ENCODE data around the gene LDLRAD3. TPM values are rescaled to one million over a fixed set of nuclear protein-coding genes. Genes with fewer than 3 reads are reported as not detected.

Gene LDLRAD3
- total and polyA plus RNA-seq, 2 experiments from 2014 or later: 6.2 to 9.5 TPM

- H3K9me3 ChIP-seq (ENCODE audit: low read depth): peaks cover 2% of the 10 kb centered on the region
- H3K4me3 ChIP-seq: no peak overlapping the region
- no peak overlapping the region for H3K27ac ChIP-seq
- H3K27me3 ChIP-seq: no peaks in the 10 kb centered on the region
- H3K36me3 ChIP-seq: no peaks in the 10 kb centered on the region
- H3K4me1 ChIP-seq (ENCODE audit: low read depth): no peaks in the 10 kb centered on the region
- no peak for DNase-seq (ENCODE audit: low read depth in 1 of 2, low spot score in 1 of 2)
- TF ChIP-seq, protein P1, sequence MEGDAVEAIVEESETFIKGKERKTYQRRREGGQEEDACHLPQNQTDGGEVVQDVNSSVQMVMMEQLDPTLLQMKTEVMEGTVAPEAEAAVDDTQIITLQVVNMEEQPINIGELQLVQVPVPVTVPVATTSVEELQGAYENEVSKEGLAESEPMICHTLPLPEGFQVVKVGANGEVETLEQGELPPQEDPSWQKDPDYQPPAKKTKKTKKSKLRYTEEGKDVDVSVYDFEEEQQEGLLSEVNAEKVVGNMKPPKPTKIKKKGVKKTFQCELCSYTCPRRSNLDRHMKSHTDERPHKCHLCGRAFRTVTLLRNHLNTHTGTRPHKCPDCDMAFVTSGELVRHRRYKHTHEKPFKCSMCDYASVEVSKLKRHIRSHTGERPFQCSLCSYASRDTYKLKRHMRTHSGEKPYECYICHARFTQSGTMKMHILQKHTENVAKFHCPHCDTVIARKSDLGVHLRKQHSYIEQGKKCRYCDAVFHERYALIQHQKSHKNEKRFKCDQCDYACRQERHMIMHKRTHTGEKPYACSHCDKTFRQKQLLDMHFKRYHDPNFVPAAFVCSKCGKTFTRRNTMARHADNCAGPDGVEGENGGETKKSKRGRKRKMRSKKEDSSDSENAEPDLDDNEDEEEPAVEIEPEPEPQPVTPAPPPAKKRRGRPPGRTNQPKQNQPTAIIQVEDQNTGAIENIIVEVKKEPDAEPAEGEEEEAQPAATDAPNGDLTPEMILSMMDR (IDR thresholded peaks at IDR 0.05; ENCODE audit: low read depth, low read length): no peak
These were observed 117.6 kb downstream of the LDLRAD3 start for GRCh38 chr11:36061471-36061870.

GRCh38 chr11:36062796-36063365 is 119.0 kb downstream of the LDLRAD3 start:
- TF ChIP-seq, protein P1 (IDR thresholded peaks at IDR 0.05; ENCODE audit: low read depth, low read length): no peak
- no peaks in the 10 kb centered on the region for H3K4me1 ChIP-seq (ENCODE audit: low read depth)
- H3K27me3 ChIP-seq: no peaks in the 10 kb centered on the region
- peak in 1 of 2 donors; percentile 77 for DNase-seq (ENCODE audit: low read depth in 1 of 2, low spot score in 1 of 2)
- H3K4me3 ChIP-seq: no peak overlapping the region
- H3K36me3 ChIP-seq: no peaks in the 10 kb centered on the region
- peaks cover 2% of the 10 kb centered on the region for H3K9me3 ChIP-seq (ENCODE audit: low read depth)
- no peak overlapping the region for H3K27ac ChIP-seq

- H3K36me3 ChIP-seq: no peaks in the 10 kb centered on the region
- no peaks in the 10 kb centered on the region for H3K27me3 ChIP-seq
- peak in 1 of 2 donors; percentile 32 for DNase-seq (ENCODE audit: low read depth in 1 of 2, low spot score in 1 of 2)
- no peak overlapping the region for H3K27ac ChIP-seq
- TF ChIP-seq, protein P1 (IDR thresholded peaks at IDR 0.05; ENCODE audit: low read depth, low read length): no peak
- H3K9me3 ChIP-seq (ENCODE audit: low read depth): no peaks in the 10 kb centered on the region
- no peak overlapping the region for H3K4me3 ChIP-seq
- H3K4me1 ChIP-seq (ENCODE audit: low read depth): no peaks in the 10 kb centered on the region
These were observed 121.6 kb downstream of the LDLRAD3 start for GRCh38 chr11:36065436-36065835.

DNA sequence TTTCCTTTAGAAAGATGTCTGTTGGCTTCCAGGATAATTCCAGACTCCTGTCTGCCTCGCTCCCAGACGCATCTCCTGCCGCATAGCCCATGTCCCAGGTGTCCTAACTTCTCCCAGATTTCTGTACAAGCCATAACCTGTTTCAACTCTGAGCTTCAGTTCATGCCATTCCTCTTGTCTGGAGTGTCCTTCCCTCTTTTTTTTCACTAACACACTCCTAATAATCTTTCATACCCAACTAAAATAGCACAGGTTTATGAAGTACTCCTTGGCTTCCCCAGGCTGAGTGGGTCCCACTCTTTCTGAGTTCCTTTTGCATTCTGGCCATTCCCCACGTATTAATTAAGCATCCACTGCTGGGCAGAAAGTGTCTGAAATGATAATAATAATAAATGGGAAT is 123.0 kb downstream of the LDLRAD3 start:
- H3K4me1 ChIP-seq (ENCODE audit: low read depth): no peaks in the 10 kb centered on the region
- no peaks in the 10 kb centered on the region for H3K36me3 ChIP-seq
- no peaks in the 10 kb centered on the region for H3K27me3 ChIP-seq
- no peak for DNase-seq (ENCODE audit: low read depth in 1 of 2, low spot score in 1 of 2)
- H3K9me3 ChIP-seq (ENCODE audit: low read depth): no peaks in the 10 kb centered on the region
- H3K27ac ChIP-seq: no peak overlapping the region
- TF ChIP-seq, protein P1 (IDR thresholded peaks at IDR 0.05; ENCODE audit: low read depth, low read length): no peak
- no peak overlapping the region for H3K4me3 ChIP-seq

DNA sequence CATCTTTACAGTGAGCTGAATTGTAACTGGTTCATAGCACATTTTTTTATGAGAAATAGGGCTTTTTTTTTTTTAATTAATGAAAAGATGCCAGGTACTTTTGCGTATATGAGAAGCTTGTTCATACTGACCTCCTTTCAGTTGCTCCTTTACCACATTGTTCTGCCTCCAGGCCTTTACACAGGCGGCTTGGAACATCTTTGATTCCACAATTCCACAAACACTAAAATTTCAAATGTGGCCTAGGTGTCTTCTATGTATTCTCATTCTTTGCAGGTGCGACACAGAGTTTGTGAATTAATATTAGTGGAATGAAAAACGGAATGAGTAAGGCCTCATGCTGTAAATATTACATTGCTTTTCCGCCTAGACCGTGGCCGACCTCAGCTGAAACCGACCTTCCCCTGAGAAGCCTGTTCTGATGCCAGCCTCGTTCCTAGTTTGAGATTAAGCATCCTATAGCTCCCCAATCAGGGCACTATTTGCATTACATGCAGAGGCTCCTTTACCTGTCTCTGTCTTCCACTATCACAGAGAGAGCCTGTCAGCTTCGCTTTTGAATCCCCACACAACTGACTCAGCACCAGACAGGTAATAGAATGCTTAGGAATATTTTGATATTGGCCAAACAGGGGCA is 125.8 kb downstream of the LDLRAD3 start:
- TF ChIP-seq, protein P1 (IDR thresholded peaks at IDR 0.05; ENCODE audit: low read depth, low read length): no peak
- no peak overlapping the region for H3K27ac ChIP-seq
- no peak overlapping the region for H3K4me3 ChIP-seq
- no peaks in the 10 kb centered on the region for H3K36me3 ChIP-seq
- H3K27me3 ChIP-seq: no peaks in the 10 kb centered on the region
- no peaks in the 10 kb centered on the region for H3K4me1 ChIP-seq (ENCODE audit: low read depth)
- peak in 1 of 2 donors; percentile 41 for DNase-seq (ENCODE audit: low read depth in 1 of 2, low spot score in 1 of 2)
- H3K9me3 ChIP-seq (ENCODE audit: low read depth): no peaks in the 10 kb centered on the region
